Measurements from ENCODE around the gene SLC8A1.

SLC8A1 gene

DNA sequence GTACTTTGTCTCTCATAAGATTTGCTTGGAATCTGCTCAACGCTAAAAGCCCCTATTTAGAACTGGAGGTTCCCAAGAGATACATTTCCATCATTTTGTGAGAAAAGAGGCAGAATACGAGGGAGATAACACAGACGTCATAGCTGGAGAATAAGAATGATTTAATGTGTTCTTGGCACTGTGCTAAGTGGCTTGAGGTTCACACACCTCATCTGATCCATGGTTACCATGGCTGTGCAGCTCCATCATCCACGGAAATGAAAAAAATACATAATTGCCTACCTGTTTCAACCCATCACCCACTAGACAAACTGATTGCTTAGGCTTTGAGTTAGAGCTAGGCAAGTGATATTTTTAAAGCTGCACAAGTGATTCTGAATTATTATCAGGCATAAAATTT lies 227.6 kb downstream of the SLC8A1 start:
- DNase-seq, result no peak

DNA sequence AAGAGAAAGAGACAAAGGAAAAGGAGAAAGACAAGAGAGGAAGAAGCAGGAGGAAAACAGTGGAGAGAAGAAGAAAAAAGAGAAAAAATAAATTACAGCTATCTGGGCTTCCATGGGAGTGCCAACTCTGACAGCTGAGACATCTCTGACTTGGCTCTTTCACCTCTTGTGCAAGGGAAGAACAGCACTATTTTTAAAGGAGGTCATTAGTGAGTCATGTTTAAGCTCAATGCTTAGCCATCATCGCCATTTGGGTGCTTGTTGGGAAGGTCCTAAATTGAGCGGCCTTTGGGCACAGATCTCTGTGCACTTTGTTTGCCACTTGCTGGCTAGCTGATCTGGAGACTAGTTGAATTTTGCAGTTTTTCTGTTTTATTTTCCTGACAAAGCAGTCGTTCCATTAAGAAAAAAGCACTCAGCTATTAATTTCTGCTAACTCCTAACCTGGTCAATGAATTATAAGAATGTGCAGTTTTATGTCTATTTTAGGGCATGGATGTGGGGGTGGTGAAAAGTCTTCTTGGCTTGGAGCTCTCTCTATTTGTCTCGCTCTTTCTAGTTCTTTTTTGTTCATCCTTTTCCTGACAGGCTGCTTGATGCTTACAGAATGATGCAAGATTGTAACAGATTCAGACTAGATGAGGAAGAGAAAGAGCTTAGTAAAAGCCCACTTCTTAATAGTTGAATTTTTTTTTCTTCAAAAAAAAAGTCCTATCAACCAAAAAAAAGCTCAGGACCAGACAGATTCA lies 231.5 kb downstream of the SLC8A1 start:
- DNase-seq, result no peak

DNA sequence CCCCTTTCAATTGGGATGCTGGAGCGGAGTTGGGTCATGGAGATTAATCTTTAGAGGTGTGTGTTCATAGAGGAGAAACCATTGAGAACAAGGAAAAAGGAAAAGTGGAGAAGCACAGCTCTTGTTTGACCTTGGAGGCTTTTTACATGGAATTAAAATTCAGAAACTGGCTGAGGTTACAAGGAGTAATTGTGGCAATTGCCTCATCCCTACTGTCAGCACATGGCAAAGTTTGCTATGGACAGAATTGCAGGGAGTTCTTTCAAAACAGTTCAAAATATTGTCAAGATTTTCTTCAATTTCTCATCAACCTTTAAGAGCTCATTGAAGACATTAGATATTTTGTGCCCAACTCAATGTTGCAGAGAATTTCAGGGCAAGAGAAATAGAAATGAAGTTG lies 232.7 kb downstream of the SLC8A1 start:
- DNase-seq, result no peak

DNA sequence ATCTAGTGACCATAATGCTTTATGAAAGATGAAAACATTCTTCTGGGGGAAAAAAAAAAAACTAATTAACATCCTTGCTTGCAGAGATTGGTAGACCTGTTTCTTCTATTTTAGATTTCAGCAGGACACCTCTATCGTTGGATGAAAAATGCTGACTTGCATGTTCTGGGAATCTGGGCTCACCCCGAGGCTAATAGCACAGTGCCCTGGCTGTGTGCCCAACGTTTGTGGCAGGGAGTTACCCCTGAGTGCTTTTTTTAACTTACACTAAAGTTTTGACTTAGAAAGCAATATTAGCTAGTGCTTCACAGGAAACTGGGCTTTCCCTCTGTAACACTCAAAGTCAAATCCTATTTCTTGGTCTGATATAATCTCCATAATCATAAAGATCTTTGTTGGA lies 233.2 kb downstream of the SLC8A1 start:
- no peak for DNase-seq

DNA sequence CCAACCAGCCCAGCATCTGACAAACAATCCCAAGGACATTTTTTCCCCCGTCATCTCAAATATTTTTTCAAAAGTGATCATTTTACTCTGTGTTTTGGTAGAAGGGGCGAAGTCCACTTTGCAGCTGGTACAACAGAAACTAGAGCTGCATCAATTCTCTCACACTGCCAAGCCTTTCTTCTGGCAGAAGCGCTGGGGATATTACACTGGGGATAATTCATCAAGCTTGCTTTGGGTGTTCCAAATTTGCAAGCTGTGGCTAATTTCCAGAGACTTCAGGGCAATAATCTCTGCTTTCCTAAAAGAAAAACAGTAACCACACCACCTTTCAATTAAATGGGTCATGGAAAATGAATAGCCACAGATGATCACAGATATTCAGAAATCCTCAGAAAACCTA lies 238.3 kb downstream of the SLC8A1 start:
- no peak for DNase-seq

DNA sequence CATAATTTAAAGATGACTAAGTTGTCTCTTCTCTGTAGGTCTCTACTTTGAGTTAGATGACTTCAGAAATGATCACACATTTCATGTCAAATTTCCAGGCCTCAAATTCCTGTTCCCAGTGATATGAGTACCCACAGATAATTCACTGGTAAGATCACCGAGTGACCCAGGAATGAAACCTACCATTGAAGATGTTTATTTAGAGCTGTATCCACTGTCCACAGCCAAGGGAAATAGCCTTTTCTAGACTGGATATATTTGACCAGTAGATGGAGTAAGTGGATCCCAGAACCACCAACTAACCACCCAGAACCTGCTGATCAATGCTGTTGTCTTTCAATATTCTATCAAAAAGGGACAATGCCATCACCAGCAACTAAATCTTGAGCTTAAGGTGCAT lies 238.8 kb downstream of the SLC8A1 start:
- no peak for DNase-seq

DNA sequence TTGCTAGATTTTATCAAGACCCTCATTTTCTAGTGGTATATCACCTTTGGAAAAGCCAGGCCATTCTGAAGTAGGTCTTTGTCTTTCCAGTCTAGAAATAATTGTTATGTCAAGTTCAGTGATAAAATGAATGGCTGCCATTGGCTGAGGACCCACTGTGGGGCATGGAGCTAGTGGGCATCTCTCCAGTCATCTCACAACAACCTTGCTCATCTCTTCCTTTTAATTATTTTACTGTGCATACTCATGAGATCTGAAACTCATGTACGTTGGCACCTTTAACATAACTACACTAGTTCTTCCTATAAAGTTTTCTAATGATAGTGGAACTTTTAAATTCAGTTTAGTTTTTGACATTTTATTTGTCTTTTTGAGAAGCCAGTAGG lies 240.9 kb downstream of the SLC8A1 start:
- no peak for DNase-seq

DNA sequence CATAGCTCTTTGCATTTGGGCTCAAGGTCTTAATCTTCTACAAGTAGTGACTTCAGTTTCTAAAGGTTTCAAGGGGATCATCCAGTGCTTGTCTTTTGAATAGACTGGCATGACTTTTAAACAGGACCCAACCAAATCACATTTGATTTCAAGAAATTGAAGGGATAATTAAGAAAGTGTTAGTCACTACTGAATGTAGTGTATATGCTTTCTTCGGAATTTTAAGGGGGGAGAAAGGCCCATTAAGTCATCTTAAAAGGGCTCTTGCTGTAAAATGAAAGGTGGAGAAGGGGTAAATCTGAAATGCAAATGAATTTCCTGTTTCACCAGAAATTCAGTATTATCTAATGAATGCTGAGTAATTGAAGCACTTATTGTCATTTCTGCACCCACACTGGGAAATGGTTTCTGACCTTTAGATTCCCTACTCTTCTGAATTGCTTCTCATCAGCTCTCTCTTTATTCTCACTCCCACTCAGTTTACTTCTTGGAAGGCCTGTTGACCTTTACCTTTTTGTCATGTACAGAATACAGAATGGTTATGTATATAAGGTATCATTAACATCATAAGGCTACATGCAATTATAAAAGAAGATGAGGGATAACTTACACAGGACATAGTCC lies 241.4 kb downstream of the SLC8A1 start:
- peak; percentile 2 for DNase-seq

DNA sequence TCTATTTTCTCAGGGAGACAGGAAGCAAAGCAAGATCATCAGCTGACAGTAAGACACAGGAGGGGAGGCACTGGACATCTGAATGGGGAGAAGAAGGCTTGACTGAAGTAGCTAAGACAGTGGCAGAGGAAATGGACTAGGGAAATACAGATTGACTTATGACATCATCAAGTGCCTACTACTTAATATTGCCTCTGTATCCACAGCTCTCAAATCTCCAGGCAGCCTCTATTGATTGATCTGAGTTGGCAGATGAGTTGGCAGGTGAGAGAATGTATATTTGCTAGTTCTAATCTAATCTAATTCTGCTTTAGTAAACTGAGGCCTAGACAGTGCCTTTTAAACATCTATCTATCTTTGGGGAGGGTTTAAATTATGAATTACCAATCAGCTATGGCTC lies 242.1 kb downstream of the SLC8A1 start:
- no peak for DNase-seq

DNA sequence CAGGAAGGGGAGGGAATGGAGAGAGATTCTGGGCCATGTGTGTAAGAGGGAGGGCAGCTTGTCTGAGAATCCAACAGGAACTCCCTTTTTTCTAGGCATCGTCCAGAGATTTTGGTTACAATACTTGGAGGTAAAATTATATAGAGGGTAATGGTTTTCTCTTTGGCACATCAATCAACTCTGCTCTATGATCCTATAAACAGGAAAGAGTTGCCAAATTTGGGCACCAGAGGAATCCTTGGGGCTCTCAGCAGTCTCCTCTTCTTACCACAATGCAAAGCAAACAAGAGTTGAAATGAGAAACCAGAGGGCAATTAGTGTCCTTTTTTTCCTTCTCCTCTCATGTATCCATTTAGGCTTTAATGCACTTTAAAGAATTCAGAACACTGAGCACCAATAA lies 243.4 kb downstream of the SLC8A1 start:
- DNase-seq, result no peak

DNA sequence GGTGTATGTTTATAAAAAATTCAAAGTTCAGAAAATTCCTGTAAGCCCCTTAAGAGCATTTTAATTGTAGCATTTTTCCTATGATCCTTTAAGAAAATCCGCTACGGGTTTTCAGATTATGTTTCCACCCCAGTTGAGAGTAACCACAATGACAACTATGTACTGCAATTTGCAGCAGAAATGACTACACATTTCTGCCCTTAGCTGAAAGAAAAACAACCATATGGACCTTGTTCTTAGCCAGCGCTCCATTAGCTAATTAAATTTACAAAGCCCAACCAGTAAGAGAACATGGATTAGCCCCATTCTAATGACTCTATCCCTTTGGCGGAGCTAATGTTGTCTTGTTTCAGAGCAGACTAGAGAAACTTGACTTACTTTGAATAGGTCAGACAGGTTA lies 247.6 kb downstream of the SLC8A1 start:
- DNase-seq, result no peak

DNA sequence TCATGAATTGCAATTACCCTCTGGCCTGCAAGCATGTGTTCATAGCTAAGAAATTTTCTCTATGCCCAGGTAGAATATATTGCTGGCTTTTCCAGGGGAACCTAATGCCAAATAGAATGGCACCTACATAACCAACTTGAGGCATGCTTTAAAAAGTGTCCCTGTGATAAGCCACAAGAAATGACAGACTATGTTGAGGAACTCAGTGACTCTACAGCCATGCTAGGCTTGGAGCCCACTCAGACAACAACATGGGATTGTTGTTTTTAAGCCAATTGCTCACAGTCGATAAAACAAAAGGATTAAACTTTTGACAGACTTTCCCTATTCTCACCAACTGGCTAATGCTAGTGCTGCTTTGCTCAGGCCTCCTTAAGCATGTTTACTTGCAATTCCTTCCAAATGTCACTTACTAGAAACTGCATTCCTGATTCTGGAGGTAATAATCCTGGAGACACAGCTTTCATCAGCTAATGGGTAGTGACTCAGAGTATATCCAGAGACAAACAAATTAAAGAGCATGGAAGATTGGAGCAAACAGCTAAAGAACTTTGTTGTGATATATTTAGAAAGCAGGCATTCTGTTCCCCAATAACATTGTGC lies 249.0 kb downstream of the SLC8A1 start:
- DNase-seq, result no peak

DNA sequence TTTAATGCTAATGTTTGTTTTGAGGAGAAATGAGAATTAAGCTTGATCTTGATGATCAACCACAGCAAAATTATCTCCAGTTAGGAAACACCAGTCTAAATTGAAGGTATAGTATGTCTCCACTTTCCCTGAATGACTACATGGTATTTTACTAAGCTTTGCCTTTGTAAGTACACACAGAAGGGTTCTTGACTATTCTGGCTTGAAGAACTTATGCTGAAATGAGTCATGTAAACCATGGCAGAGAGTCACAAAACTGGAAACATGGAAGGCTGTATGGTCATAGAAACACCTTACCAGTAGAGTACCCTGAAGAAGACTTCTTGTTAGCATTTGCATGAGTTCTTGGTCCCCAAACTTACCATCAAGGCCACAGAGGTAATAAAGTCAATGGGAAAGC lies 250.5 kb downstream of the SLC8A1 start:
- DNase-seq, result no peak

DNA sequence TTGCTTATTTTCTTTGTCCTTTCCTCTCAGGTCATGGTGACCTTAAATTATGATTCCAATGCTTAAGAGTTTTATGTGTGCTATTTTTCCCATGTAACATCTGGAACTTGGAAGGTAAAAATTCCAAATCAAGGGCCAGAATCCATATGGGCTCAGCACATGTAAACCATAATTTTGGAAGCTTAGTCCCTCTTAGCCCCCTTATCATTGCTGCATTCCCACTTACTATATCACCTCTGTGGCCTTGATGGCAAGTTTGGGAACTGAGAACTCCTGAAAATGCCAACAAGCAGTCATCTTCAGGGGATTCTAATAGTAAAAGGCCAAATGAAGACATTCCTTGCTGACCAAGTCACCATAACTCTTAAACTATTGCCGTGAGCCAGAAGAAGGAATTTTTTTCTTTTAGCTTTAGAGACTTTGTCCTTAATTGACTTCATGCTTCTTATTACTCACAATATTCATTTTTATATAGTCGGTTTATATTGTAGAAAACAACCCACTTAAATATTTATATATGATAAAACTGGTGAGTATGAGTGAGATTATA lies 251.4 kb downstream of the SLC8A1 start:
- no peak for DNase-seq

DNA sequence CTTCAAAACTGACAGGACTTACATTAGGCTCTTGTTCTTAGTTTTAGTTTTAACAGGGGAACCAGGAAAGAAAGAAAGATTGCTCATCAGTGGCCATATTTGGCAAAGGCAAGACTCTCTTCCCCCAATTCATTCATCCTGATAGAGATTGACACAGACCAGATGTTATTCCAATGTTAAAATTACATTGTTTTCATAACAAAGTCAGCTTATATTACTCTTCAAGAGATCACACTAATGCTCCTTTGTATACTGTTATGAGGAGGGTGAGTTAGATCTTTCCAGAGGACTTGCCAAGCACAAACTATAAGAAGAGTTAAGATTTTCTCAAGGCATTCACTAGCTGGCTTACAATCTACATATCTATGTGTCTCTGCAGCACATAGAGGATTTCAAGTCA lies 252.1 kb downstream of the SLC8A1 start:
- DNase-seq, result no peak

DNA sequence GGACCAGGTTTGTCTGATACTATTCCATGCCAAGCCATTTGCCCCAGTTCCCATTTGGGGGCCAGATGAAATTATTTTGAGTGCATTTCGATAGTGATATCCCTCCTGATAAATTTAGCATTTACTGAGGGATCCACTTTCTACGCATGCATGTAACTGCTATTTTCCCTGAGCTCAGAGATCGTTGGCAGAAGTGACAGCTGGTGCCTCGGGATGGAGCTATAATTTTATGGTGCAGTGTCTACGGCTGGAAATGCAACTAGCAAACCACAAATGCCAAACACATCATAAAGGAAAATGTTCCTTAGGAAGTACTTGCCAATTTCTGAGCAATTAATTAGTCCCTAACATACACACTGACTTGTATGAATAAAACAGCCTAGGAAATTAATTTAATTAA lies 254.8 kb downstream of the SLC8A1 start:
- no peak for DNase-seq

DNA sequence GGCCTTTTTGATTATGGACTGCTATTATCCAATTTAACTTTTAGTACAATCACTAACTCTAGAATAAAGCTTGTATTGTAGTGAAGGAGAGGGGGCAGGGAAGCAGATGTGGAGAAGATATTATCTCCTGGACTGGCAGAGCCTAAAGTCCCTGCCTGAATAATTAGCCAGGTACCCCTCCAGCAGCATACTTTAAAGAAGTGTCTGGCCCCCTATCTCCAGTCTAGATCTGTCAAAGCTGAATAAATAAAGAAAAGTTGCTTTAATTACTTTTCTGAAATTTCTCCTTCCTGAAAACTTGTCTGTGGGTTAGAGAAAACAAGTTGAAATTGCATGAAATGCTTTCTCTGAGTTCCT lies 258.2 kb downstream of the SLC8A1 start:
- DNase-seq, result no peak

DNA sequence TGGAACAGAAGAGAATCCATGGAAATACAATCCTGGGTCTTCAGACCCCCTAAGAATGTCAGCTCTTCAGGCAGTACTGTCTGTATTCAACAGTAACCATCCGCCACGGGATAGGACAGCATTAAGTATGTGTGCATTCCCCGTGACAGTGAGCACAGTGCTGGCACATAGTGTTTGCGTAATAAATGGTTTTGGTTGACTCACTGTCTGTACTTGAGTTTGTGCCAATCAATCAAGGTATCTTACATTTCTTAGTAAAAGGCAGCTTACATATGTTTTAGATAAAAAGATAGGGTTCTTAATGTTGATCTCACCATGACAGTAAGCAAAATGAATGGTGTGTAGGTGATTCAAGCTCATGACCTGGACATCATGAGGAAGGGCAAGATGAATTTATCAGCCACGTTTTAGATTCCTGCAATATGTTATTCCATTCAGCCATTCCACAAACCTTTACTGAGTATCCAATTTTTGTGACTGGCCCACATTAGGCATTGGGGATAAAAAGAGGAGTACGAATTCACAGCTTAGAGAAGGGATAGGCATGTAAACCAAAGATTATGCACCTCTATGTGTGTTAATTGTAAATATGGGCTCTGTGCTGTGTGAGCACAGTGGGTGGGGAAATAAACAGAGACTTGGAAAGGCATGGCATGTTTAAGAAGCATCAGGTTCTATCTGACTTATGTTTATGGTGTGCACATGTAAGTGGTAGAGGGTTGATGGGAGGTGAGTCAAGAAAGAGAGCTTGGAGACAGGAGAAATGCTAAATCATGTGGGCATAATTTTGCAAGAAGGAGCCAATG lies 258.8 kb downstream of the SLC8A1 start:
- DNase-seq, result no peak

DNA sequence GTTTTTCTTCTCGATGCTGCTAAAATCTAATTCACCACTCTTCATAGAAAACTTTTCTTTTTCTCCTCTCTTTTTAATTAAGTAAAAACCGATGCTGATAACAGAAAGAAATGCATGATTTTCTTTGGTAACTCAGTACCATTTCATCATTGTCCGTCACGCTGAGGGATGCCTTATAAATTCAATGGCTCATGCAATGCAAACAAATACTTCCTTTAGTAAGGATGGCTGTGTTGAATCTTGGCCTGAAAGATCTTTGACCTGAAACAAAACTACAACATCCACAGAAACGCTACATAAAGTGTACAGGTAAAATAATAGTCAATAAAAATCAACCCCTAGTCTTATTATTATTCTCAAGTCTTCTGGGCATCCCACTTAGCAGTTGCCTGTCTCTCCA lies 261.4 kb downstream of the SLC8A1 start:
- no peak for DNase-seq

DNA sequence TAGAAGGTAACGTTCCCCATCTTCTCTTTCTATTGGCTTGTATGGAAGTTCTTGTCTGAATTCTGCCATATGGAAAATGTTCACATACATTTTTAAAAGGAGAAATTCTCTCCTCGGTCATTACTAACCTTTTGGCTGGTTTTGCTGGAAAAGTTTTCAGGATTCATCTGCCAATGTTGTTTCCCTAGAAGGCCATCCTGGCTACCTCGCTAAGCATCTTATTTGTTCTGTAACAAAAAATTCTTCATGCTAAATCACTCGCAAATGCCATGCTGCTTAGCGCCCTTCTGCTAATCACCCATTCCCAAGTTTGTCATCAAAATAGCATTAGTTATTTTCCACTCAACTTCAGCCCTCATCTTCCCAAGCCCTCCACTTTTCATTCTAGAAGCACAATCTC lies 262.0 kb downstream of the SLC8A1 start:
- DNase-seq, result no peak

DNA sequence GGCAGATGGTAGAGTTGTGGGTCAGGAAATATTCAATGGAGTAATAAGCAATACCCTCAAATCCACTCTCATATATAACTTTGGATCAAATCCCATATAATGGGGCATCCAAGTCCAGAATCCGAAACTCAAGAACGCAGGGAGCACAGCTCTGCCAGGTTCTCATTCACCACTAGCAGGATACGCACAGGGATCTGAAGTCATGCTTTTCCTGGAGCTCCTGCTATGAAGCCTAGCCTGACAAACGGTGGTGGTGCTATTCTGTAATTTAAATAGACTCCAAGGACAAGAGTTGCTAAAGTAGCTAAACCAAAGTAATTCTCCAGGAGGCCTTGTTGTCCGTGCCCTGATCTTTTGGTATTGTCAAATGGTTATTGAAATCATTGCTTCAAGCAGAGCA lies 264.8 kb downstream of the SLC8A1 start:
- DNase-seq, result no peak

DNA sequence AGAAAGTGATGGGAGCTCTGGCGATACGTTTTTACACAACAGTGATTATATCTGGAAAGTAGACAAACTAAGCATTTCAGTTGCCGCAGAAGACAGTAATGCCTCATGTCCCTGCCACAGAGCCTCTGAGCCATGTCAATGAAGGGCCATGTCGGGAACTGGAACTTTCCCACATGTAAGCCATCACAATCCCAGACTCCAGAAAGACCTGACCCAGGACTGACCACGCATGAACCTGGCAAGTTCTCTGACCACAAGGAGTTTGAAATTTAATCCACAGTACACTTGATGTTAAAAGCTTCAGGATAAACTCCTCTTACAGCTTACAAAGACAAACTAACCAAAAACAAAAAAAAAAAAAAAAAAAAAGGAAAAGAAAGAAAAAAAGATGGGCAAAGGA lies 267.3 kb downstream of the SLC8A1 start:
- no peak for DNase-seq

DNA sequence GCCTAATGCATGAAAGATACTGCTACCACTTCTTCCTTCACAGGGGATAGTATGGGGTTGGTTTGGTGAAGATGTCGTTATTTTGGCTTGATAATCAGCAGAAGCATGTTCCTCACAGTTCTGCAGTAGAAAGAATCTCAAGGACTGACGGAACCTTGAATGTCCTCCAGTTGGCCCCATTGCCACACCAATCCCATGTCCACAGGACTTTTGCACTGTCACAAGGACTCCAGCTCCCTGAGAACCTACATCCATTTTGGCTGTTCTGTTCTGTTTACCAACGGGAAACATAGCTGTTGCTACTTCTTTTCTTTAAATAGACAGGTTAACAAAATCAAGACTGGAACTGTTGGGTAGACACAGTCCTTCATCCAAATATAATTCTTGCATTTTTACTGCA lies 270.0 kb downstream of the SLC8A1 start:
- no peak for DNase-seq

DNA sequence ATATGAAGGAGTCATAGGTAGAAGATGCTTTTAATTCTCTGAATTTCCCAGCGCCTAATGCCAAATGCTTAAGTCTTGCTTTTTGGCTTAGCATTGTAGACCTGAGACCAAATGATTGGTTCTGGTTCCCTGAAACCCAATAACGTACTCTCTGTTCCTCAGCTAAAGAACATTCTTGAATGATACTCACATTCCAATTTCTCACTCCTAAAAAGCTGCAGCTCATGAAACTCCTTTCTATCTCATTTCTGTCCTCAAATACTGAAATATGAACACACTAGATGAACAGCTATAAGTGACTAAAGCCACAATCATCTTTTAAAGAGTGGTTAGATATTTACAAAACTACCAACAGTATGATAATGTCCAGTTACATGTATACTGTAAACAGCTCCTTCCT lies 272.1 kb downstream of the SLC8A1 start:
- no peak for DNase-seq
